ENCODE results near the gene KRTAP12-2. TPM values are rescaled to one million over a fixed set of nuclear protein-coding genes. Genes with fewer than 3 reads are reported as not detected.

Gene KRTAP12-2
- total RNA-seq = not detected
- long read RNA-seq, donor 1 = 0 reads
- long read RNA-seq, donor 2 = 0 reads

DNA sequence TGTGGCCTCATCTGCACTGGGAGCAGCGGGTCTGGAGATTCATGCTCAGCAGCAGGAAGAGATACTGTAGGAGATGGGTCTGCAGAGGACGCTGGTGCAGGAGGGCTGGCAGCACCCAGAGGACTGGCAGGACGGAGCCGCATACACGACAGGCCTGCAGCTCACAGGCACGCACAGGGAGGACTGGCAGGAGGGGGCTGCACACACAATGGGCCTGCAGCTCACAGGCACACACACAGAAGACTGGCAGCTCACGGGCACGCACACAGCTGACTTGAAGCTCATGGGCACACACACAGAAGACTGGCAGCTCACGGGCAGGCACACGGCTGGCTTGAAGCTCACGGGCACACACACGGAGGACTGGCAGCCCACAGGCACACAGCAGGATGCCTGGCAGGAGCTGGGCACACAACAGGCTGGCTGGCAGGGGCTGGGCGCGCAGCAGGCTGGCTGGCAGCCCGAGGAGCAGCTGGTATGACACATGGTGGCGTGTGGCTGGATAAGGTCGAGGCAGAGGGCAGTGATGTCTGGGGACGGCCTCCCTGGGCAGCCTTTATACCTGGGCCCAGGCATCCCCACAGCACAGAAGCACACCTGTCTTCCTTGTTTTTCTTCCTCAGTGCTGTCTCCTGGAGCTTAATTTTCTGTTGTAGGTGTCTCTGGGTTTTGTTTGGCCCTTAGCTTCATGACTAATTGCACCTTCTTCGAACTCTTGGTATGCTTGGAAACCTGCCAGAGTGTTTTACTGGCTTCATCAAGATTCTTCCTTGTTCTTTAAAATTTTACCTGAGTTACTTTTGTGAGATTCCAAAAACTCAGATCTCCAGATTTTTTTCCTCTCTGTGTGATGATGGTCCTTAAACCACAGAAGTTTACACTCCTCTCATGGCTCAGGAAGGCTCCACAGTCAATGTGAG is at the start of gene KRTAP12-2:
KRTAP12-2 (minus strand) TSS at position 527 of the 920 bp plus-strand sequence; CDS start at position 486, 41 bp downstream.
- peak; percentile 29 for ATAC-seq
- DNase-seq = no peak

GRCh38 chr21:44714905-44715304 is 48.2 kb upstream of the KRTAP12-2 start:
- intact Hi-C loops (cut with DNase I, micrococcal nuclease) = no loop called here
- no peaks in the 10 kb centered on the region for H3K9me3 ChIP-seq
- no peaks in the 10 kb centered on the region for H3K4me1 ChIP-seq (ENCODE audit: low read depth)
- no peaks in the 10 kb centered on the region for H3K36me3 ChIP-seq (ENCODE audit: low read depth)
- no peak overlapping the region for H3K4me3 ChIP-seq
- DNase-seq (no peak), ATAC-seq (no peak)
- TF ChIP-seq CTCF (IDR thresholded peaks at IDR 0.05) = no peak

More for the DNA sequence above, at the start of gene KRTAP12-2:
- Histone ChIP-seq H3K4me1 (ENCODE audit: low read depth) (no peaks in the 10 kb centered on the region), H3K4me3 (no peak within 1 kb of the TSS), H3K9me3 (peaks cover 6% of the 10 kb centered on the region), H3K36me3 (ENCODE audit: low read depth) (no peaks in the 10 kb centered on the region)
- no peak for TF ChIP-seq CTCF (IDR thresholded peaks at IDR 0.05)
- intact Hi-C loops (cut with DNase I, micrococcal nuclease) = no loop called here

- no peak for ATAC-seq
- DNase-seq = no peak
- Histone ChIP-seq H3K4me3 (no peak overlapping the region), H3K9me3 (no peaks in the 10 kb centered on the region), H3K4me1 (ENCODE audit: low read depth) (no peaks in the 10 kb centered on the region), H3K36me3 (ENCODE audit: low read depth) (no peaks in the 10 kb centered on the region)
- TF ChIP-seq CTCF (IDR thresholded peaks at IDR 0.05) = no peak
- intact Hi-C loops (cut with DNase I, micrococcal nuclease) = no loop called here
Observed at GRCh38 chr21:44713846-44714245, 47.1 kb upstream of the KRTAP12-2 start.

GRCh38 chr21:44713130-44713529 is 46.4 kb upstream of the KRTAP12-2 start:
- no peak for TF ChIP-seq CTCF (IDR thresholded peaks at IDR 0.05)
- intact Hi-C loops (cut with DNase I, micrococcal nuclease) = no loop called here
- ATAC-seq = no peak
- no peaks in the 10 kb centered on the region for H3K36me3 ChIP-seq (ENCODE audit: low read depth)
- H3K4me3 ChIP-seq = no peak overlapping the region
- DNase-seq = no peak
- H3K9me3 ChIP-seq = no peaks in the 10 kb centered on the region
- H3K4me1 ChIP-seq (ENCODE audit: low read depth) = no peaks in the 10 kb centered on the region

DNA sequence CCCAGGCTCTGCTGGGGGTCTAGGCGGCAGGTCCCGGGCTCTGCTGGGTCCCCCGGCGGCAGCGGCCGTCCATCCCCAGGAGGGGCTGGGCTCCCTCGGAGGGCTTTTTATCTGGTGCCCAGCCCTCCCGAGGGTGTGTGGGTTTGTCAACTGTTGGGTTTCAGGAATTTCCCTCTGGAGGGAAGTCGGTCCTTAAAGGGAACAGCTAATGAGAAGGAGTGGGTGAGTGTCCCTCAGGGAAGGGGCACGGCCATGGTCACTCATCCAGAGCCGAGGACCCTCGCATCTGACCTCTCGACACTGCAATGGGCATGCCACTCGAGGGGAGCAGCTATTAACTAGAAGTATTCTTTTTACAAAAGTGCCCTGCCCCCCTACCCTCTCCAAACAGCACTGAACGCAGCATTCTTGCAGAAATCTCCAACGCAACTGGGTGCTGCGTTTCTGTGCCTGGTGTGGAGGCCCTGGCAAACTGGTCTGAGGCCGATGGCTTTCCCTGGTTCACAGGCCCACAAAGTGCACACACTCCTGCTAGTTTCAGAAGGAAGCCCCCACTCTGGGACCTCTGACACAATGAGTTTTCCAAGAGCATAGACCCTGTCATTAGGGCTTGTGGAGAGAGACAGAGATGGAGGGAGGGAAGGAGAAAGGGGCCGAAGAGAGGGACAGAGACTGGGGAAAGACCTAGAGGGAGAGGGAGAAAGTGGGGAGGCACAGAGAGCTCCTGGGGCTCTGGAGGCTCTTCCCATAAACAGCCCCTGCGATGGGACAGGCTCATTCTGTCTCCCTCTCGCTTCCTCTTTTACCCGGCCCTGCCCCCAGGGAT is 45.7 kb upstream of the KRTAP12-2 start:
- intact Hi-C loops (cut with DNase I, micrococcal nuclease) = no loop called here
- ATAC-seq (no peak), DNase-seq (no peak)
- no peak for TF ChIP-seq CTCF (IDR thresholded peaks at IDR 0.05)
- no peaks in the 10 kb centered on the region for H3K4me1 ChIP-seq (ENCODE audit: low read depth)
- no peak overlapping the region for H3K4me3 ChIP-seq
- H3K9me3 ChIP-seq = no peaks in the 10 kb centered on the region
- no peaks in the 10 kb centered on the region for H3K36me3 ChIP-seq (ENCODE audit: low read depth)
